BJ (cell line): Measurements from ENCODE around the gene SYNE2. TPM values are rescaled to one million over a fixed set of nuclear protein-coding genes. Genes with fewer than 3 reads are reported as not detected.

Experiments
- CTCF ChIA-PET: fragments of 350-600 bp; formaldehyde crosslinking; extraction: SDS; loops from one replicate; lab custom pipeline; 2021; ENCODE audit warnings: antibody characterized with exemption, inconsistent platforms; lab: Yijun Ruan, JAX
- POLR2A ChIA-PET: fragments of 300-600 bp; sonication (Branson Sonifier 250); formaldehyde crosslinking; extraction: SDS; loops from one replicate; lab custom pipeline; 2021; ENCODE audit warnings: antibody characterized with exemption; lab: Charles Lee
- DNase-seq: peaks from one replicate; pipeline ENCODE4 v3.0.0-alpha.2; 2011; ENCODE audit warnings: low read depth
- H3K27me3 ChIP-seq: 2 replicates; pipeline ENCODE4 v1.6.0; 2011; ENCODE audit warnings: low read length; ENCODE audit not compliant: control insufficient read depth, insufficient read depth
- H3K36me3 ChIP-seq: 2 replicates; pipeline ENCODE4 v1.5.1; 2011; ENCODE audit warnings: low read length; ENCODE audit not compliant: control insufficient read depth, insufficient read depth
- H3K4me3 ChIP-seq: 2 replicates; pipeline ENCODE4 v1.5.1; 2011; ENCODE audit warnings: low read depth, mild to moderate bottlenecking, control low read depth, low read length
- polyA plus RNA-seq: library from polyadenylated mRNA; depleted of rRNA; stranded (reverse); fragments of >200 nt; gene quantifications from 2 replicates; pipeline ENCODE4 v1.2.3, GENCODE V29; 2011
- TF ChIP-seq, protein P1 (sequence below): IDR thresholded peaks from 2 replicates; pipeline ENCODE4 v1.5.1; 2011; ENCODE audit warnings: low read depth, mild to moderate bottlenecking, control low read depth, inconsistent platforms, low read length, moderate library complexity; ENCODE audit not compliant: insufficient read depth

The SYNE2 gene
- polyA plus RNA-seq, 1 experiment: 5.2 TPM

DNA sequence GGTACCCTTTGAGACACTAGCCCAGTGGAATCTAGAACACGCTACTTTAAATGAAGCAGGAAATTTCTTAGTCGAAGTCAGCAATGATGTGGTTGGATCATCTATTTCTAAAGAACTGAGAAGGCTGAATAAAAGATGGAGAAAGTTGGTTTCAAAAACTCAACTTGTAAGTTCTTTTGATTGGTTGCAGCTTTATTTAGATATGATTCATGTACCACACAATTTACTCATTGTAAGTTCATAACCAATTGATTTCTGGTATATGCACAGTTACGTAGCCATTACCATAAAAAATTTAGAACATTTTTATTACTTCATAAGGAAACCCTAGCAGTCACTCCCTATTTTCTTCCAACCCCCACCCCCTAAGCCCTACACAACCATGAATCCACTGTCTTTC, 129.8 kb downstream of the SYNE2 start:
- ChIA-PET CTCF (no interaction called here), POLR2A (no interaction called here)
- no peaks in the 10 kb centered on the region for H3K36me3 ChIP-seq
- no peak overlapping the region for H3K4me3 ChIP-seq
- no peaks in the 10 kb centered on the region for H3K27me3 ChIP-seq
- DNase-seq: no peak
- TF ChIP-seq, protein P1, sequence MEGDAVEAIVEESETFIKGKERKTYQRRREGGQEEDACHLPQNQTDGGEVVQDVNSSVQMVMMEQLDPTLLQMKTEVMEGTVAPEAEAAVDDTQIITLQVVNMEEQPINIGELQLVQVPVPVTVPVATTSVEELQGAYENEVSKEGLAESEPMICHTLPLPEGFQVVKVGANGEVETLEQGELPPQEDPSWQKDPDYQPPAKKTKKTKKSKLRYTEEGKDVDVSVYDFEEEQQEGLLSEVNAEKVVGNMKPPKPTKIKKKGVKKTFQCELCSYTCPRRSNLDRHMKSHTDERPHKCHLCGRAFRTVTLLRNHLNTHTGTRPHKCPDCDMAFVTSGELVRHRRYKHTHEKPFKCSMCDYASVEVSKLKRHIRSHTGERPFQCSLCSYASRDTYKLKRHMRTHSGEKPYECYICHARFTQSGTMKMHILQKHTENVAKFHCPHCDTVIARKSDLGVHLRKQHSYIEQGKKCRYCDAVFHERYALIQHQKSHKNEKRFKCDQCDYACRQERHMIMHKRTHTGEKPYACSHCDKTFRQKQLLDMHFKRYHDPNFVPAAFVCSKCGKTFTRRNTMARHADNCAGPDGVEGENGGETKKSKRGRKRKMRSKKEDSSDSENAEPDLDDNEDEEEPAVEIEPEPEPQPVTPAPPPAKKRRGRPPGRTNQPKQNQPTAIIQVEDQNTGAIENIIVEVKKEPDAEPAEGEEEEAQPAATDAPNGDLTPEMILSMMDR: no peak

DNA sequence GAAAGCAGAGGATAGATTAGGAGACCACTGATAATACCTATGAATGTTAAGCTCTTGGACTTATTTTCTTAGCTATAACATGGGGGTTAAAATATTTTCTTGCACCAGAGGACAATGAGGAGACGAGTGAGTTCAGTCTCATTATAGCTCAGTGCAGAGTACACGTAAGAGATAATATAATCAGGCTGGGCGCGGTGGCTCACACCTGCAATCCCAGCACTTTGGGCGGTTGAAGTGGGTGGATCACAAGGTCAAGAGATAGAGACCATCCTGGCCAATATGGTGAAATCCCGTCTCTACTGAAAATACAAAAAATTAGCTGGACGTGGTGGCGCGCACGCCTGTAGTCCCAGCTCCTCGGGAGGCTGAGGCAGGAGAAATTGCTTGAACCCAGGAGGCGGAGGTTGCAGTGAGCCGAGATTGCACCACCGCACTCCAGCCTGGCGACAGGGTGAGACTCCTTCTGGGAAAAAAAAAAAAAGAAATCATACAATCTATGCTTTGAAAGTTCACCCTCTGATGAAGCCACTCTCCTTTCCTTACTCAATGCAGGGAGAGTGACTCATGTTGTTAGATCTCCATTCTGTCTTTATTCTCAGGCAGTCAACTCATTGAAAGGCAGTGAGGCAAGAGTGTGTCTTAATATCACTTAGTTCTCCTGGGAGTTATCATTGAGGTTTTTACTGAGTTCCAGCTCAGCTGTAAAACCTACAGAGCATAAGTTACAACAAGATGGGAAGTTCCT, 134.2 kb downstream of the SYNE2 start:
- DNase-seq: peak; percentile 4
- TF ChIP-seq, protein P1: no peak
- Histone ChIP-seq H3K36me3 (no peaks in the 10 kb centered on the region), H3K27me3 (no peaks in the 10 kb centered on the region), H3K4me3 (no peak overlapping the region)
- ChIA-PET POLR2A (no interaction called here), CTCF (no interaction called here)

DNA sequence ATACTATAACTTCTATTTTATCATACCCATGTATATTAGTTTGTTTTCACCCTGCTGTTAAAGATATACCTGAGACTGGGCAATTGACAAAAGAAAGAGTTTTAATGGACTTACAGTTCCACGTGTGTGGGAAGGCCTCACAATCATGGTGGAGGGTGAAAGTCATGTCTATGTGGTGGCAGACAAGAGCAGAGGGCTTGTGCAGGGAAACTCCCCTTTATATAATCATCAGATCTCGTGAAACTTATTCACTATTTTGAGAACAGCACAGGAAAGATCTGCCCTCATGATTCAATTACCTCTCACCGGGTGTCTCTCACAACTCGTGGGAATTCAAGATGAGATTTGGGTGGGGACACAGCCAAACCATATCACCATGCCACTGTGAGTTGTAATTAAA, 135.8 kb downstream of the SYNE2 start:
- CTCF ChIA-PET: no interaction called here
- no peak for DNase-seq
- H3K36me3 ChIP-seq: no peaks in the 10 kb centered on the region
- TF ChIP-seq, protein P1: no peak
- no peak overlapping the region for H3K4me3 ChIP-seq
- H3K27me3 ChIP-seq: no peaks in the 10 kb centered on the region
- POLR2A ChIA-PET: no interaction called here

DNA sequence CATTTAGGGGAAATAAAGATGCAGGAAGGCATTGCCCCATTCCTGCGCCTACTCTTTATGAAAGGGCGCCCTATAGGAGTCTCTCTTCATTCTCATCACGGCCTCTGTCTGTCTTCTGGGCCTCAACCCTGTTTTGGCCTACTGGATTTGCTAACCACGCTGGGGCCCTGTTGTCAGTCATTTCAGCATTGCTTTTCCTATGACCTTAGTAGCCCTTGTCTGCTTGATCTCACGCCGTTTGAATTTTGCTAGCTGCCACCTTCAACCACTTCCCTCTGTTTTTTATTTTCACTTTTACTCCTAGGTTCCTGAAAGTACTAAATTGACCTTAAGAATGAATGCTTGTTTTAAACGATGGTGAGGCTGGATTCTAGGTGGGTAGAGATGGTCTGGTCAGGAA, 139.0 kb downstream of the SYNE2 start:
- TF ChIP-seq, protein P1: no peak
- H3K27me3 ChIP-seq: no peaks in the 10 kb centered on the region
- no peak overlapping the region for H3K4me3 ChIP-seq
- no peaks in the 10 kb centered on the region for H3K36me3 ChIP-seq
- ChIA-PET POLR2A (no interaction called here), CTCF (interaction anchor here (0.6 to 1.6 kb wide), 3 partner anchors 13 to 457 kb away, joined by 3 to 4 read pairs (median 4); no protein-coding TSS in a partner anchor)
- no peak for DNase-seq

DNA sequence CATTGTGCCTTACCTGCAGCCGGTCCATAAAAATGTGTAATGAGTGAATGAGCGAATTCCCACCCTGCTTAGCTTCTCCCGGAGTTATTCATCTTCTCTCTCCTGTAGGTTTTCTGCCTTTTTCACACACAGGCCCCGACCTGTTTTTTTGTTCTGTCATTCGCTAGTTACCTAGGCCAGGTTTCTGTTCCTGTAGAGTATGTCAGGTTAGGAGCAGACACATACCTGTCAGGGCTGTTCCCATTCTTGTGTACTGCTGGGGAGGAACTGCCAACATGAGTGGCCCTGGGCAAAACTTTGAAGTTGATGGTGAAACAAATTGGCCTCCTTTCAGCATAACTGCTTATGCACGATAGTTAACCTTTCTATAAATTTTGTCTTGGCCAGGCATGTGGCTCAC, 140.1 kb downstream of the SYNE2 start:
- H3K27me3 ChIP-seq: no peaks in the 10 kb centered on the region
- ChIA-PET CTCF (interaction anchor here (1.6 kb wide), 1 partner anchor 18 kb away, joined by 4 read pairs; no protein-coding TSS in a partner anchor), POLR2A (no interaction called here)
- TF ChIP-seq, protein P1: no peak
- DNase-seq: no peak
- H3K4me3 ChIP-seq: no peak overlapping the region
- H3K36me3 ChIP-seq: no peaks in the 10 kb centered on the region
